ENCODE measurements around the gene MEFV.

The MEFV gene

DNA sequence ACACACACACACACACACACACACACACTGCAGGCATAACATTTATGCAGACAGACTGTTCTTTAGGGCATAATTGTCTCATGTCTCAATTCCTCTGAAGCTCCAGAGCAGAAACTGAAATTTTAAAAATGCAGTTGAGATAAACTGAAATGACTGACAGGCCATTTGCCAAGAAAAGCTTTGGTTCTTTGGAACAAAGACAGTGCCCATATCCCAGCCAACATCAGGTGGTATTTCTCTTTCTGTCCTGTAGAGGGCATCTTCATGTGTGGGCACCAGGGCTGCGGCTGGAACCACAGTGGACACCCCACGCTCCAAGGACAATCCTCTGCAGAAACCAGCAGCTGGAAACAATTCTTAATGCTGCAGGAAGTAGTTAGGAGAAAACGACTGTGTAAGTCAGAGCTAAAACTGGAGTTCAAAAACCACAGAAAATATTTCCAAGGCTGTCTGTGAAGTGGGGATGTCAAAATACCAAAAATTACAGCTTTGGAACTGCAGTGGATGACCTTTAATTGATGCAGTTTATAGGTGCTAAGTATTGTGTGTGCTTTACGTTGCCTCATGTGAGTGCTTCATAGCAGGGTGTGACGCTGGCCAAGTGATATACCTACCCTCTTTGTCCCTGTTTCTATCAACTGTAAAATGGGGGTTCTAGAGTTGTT, 10.6 kb upstream of the MEFV start:
- DNase-seq (ENCODE audit: low read depth): no peak

GRCh38 chr16:3264137-3265036, 8.0 kb upstream of the MEFV start:
- DNase-seq (ENCODE audit: low read depth): peak; percentile 92

DNA sequence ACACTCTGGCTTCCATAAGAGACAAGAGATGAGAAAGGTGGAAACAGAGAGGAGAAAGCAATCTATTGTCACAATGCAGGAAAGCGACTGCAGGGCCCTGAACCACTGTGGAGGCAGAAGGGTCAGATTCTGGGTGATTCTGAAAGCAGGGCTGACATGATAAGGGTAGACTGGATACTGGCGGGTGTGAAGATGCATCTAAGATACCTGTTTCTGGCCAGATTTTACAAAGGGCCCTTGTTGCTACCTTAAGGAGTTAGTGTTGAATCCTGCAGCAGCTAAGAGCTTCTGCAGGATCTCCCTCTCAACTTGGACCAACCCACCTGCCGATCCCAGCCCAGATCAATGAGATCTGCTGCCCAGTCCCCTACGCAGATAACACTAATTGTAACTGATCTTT, 6.1 kb upstream of the MEFV start:
- no peak for DNase-seq (ENCODE audit: low read depth)

- no peak for DNase-seq (ENCODE audit: low read depth)
These were observed 3.4 kb upstream of the MEFV start for GRCh38 chr16:3259836-3260235.

- no peak for DNase-seq (ENCODE audit: low read depth)
These were observed 533 bp upstream of the MEFV start for GRCh38 chr16:3256866-3257465.

DNA sequence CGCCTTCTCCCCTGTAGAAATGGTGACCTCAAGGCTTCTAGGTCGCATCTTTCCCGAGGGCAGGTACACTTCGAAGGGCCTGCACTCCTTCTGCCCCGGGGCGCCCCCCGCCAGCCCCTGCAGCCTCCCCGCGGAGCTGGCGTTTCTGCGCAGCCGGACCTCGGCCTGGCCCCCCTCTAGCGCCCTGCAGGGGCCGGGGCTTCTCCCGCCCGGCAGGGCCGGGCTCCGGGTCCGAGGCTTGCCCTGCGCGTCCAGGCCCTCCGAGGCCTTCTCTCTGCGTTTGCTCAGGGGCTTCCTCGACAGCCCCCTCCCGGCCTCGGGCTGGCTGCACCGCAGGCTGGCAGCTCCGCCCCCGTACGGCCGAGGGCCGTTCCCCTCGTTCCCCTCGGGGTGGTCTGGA, 2.1 kb downstream of the MEFV start:
- no peak for DNase-seq (ENCODE audit: low read depth)

- DNase-seq (ENCODE audit: low read depth): no peak
These were observed 3.5 kb downstream of the MEFV start for GRCh38 chr16:3252967-3253366.

DNA sequence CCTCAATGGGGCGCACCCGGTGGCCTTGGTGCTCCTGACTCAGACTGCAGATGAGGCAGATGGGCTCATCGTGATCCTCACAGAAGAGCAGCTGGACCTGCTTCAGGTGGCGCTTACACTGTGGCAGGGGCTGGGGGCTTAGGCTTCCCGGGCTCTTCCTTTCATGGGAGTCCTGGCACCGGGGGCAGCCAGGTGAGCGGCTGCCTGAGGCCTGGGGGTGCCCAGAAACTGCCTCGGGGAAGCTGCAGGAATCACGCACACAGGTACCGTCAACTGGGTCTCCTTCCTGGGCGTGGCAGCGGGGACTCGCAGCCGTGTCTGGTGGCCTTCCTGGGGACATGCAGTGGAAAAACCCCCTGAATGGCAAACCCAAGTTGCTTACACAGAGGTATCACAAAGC, 7.0 kb downstream of the MEFV start:
- no peak for DNase-seq (ENCODE audit: low read depth)

DNA sequence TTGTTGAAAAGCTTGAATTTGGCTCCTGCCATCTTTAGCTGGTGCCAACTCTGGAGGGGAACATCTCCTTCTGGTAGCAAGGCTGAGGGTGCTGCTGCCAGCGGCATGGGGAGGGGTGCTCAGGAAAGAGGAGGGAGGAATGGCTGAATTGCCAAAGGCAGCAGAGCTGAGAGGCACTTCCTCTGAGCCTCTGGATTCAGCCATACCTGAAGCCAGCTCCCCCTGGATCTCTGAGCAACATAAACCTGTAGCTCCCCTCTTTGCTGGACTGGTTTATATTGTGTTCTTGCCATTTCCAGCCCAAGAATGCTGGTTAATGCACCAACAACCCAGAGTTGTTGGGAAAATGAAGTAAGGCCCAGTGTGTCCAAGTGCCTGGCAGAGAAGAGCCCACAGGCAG, 7.4 kb downstream of the MEFV start:
- no peak for DNase-seq (ENCODE audit: low read depth)

DNA sequence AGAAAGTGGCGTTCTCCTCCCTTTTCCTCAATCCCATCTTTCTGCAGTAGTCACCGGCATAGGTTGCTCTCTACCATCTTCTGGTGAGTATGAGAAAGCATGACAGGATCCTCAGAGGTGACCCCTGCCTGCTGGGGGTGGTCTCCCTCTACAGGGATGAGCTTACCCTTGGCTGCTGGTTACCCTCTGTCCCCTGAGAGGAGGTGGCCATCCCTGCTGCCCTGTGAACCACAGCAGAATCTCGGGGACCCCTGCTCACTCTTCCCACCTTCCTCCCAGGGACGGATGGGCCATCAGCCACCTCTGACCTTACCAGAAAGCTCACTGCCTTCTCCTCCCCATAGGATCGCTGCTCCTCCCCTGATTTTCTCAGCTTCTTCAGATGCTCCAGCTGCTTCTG, 7.8 kb downstream of the MEFV start:
- no peak for DNase-seq (ENCODE audit: low read depth)

- DNase-seq (ENCODE audit: low read depth): no peak
These were observed 9.6 kb downstream of the MEFV start for GRCh38 chr16:3246876-3247275.

GRCh38 chr16:3246002-3246401, 10.4 kb downstream of the MEFV start:
- DNase-seq (ENCODE audit: low read depth): no peak

DNA sequence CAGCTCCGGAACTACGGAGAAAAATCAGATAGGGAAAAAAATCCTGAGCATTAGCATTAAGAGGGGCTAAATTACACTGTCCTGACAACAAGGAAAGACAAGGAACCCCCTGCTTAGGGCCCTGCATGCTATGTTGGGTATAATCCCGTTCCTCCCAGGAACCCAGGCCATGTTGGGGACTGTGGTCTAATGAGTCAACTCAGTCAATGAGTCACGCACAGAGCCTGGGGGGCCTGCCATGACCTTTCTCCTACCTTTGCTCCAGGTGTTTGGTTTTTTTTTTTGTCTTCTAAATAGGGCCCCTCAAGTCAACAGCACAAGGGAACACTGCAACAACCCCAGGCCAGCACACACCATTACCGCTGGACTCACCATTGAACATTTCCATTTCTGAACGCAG, 12.6 kb downstream of the MEFV start:
- DNase-seq (ENCODE audit: low read depth): no peak

DNA sequence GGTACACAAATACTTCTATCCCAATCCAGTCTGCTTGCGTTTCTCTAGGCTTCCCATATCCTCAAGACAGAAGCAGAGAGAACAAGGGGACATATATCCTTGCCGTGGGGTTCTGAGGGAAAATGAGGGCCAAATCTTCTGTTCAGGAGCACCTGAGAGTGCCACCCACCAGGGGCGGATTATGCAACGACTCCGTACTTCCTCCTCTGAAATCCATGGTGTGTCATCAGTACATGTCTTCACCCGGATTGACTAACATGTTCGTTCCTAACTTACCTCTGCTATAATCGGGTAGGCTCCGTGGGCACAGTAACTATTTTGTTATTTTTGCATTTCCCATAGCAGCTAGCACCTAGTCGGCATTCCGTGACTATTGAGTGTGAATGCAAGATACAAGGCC, 13.7 kb downstream of the MEFV start:
- DNase-seq (ENCODE audit: low read depth): no peak

DNA sequence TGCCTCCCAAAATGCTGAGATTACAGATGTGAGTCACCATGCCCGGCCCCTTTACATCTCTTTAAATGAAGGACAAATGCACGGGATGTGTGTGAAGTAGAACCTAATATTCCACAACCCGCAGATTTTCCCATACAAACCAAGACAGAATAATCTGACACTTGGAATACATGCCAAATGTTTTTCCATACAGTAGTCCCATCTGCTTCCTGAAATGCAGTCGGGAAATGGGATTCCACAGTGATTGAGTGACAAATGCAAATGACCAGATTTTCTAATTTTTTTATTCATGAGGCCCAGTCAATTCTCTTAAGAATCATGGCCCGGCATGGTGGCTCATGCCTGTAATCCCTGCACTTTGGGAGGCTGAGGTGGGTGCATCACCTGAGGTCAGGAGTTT, 14.7 kb downstream of the MEFV start:
- no peak for DNase-seq (ENCODE audit: low read depth)

- no peak for DNase-seq (ENCODE audit: low read depth)
These were observed 20.4 kb downstream of the MEFV start for GRCh38 chr16:3235856-3236669.

DNA sequence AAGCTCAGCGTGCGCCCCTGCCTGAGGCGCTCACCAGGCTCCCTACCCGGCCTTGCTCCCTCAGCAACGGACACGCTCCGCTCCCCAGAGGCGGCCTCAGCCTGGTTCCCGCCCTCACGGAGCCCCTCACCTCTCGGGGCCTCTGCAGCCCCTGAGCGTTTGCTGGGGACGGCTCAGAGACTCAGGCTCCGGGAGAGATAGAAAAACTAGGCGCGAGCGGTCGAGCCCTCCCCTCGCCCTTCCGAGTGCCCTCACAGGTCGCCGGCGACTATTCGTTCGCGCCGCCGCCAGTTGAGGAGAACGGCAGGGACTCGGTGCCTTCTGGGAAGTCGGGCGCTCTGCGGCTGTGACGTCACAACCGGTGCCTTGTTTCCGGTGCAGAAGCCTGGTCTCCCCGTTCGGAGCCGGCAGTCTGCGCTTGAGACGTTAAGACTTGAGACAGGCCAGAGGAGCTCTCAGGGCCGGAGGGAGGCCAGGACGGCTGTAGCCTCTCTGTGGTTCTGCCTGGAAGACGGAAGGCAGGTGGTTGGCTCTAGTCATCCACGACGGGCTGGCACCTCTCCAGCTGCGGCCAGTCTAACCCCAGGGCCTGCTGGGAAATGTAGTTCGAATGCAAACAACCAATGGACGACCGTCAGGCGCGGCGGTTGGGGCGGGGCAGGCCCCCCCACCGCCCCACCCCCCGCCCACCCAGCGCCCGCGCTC, 21.4 kb downstream of the MEFV start, which contains the start of gene ZNF200:
ZNF200 (minus strand) TSS at position 302 of the 705 bp plus-strand sequence. CDS start 1,403 bp downstream, outside the sequence.
- DNase-seq (ENCODE audit: low read depth): peak; percentile 84

GRCh38 chr16:3234543-3234856, 21.9 kb downstream of the MEFV start:
- no peak for DNase-seq (ENCODE audit: low read depth)

- no peak for DNase-seq (ENCODE audit: low read depth)
These were observed 32.4 kb downstream of the MEFV start for GRCh38 chr16:3223913-3224515.

- DNase-seq (ENCODE audit: low read depth): no peak
These were observed 35.6 kb downstream of the MEFV start for GRCh38 chr16:3220839-3221238.

DNA sequence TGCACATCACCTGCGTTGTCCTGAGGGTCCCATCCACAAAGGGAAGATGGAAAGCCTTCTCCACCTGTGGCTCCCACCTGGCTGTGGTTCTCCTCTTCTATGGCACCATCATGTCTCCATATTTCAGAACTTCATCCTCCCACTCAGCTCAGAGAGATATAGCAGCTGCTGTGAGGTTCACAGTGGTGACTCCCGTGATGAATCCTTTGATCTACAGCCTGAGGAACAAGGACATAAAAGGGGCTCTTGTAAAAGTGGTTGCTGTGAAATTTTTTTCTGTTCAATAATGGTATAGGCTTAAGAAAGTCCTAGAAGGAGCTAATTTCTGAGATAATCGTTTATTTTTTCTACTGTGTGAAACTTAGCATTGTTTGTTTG, 40.2 kb downstream of the MEFV start:
- no peak for DNase-seq (ENCODE audit: low read depth)

All from stimulated activated CD8-positive, alpha-beta memory T cell treated with anti-CD3 and anti-CD28 coated beads, Interleukin-15, amount 100 ng/mL, for 1 hour (primary cell).